Activated T-cell treated with anti-CD3 and anti-CD28 coated beads, Interleukin-2, amount 50 U/mL, for 4 hours (primary cell): ENCODE results near the gene ZDHHC1. TPM values are rescaled to one million over a fixed set of nuclear protein-coding genes. Genes with fewer than 3 reads are reported as not detected.
"Not testable (repeated sequence)": the region's sequence is repeated elsewhere in the genome, so short reads cannot be mapped to it uniquely, and the experiment has no call there.

ENCODE experiments used
- ATAC-seq, 2 donors: fragments of 200-7000 bp; cut with Tn5 transposase; one replicate each; pipeline ENCODE4 v1.10.0; 2021
- DNase-seq: peaks from one replicate; pipeline ENCODE4 v3.0.0-alpha.2; 2020
- H3K27me3 Mint-ChIP-seq: one replicate; pipeline ENCODE4 v1.8.0; 2021; ENCODE audit warnings: low read depth, mixed read lengths
- H3K36me3 Mint-ChIP-seq: one replicate; pipeline ENCODE4 v1.8.0; 2022; ENCODE audit warnings: mixed read lengths; ENCODE audit not compliant: insufficient read depth
- H3K4me1 Mint-ChIP-seq: one replicate; pipeline ENCODE4 v1.8.0; 2021; ENCODE audit warnings: low read depth, mixed read lengths
- H3K4me3 Mint-ChIP-seq: one replicate; pipeline ENCODE4 v1.8.0; 2021; ENCODE audit warnings: mild to moderate bottlenecking, moderate library complexity, mixed read lengths
- H3K9me3 Mint-ChIP-seq: one replicate; pipeline ENCODE4 v1.8.0; 2021; ENCODE audit warnings: mixed read lengths
- total RNA-seq, 3 donors: library from RNA; stranded (reverse); gene quantifications; one replicate each; pipeline ENCODE4 v1.2.1, GENCODE V29; 2021

The ZDHHC1 gene
- total RNA-seq, 3 donors from 2014 or later, result 0.61 to 0.99 (median 0.79) TPM

GRCh38 chr16:67391424-67392300 lies 24.6 kb downstream of the ZDHHC1 start:
- DNase-seq (no peak), ATAC-seq (no peak)
- peaks cover 33% of the 10 kb centered on the region for H3K27me3 Mint-ChIP-seq
- H3K9me3 Mint-ChIP-seq, result no peaks in the 10 kb centered on the region
- H3K4me3 Mint-ChIP-seq, result no peak overlapping the region
- H3K36me3 Mint-ChIP-seq, result no peaks in the 10 kb centered on the region
- H3K4me1 Mint-ChIP-seq, result peaks cover 10% of the 10 kb centered on the region

- DNase-seq (no peak), ATAC-seq (no peak)
- Mint-ChIP-seq H3K9me3 (no peaks in the 10 kb centered on the region), H3K4me3 (no peak overlapping the region), H3K27me3 (peaks cover 31% of the 10 kb centered on the region), H3K4me1 (peaks cover 10% of the 10 kb centered on the region), H3K36me3 (no peaks in the 10 kb centered on the region)
Measured at GRCh38 chr16:67390816-67391423, 25.4 kb downstream of the ZDHHC1 start.

- peaks cover 24% of the 10 kb centered on the region for H3K27me3 Mint-ChIP-seq
- DNase-seq (no peak), ATAC-seq (no peak)
- no peaks in the 10 kb centered on the region for H3K36me3 Mint-ChIP-seq
- H3K4me3 Mint-ChIP-seq, result no peak overlapping the region
- H3K4me1 Mint-ChIP-seq, result peaks cover 13% of the 10 kb centered on the region
- no peaks in the 10 kb centered on the region for H3K9me3 Mint-ChIP-seq
Measured at GRCh38 chr16:67389911-67390815, 26.1 kb downstream of the ZDHHC1 start.

DNA sequence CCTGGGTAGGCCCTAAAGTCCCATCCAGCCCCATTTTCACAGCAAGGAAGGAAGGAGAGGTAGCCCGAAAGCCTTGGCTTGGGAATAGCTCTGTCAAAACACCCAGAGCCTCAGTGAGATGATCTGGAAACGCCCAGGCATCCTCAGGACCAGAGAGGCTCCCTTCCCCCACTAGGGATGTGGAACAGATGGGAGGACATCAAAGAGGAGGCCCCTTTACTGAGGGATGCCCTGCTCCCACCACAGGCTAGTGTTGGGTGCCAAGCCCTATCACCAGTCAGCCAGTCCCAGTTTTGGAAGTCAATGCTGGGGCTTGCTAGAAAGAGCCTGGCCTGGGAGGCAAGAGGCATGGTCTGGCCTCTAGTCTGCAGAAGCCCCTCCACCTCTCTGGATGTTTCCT lies 27.7 kb downstream of the ZDHHC1 start:
- no peak overlapping the region for H3K4me3 Mint-ChIP-seq
- H3K27me3 Mint-ChIP-seq, result peaks cover 15% of the 10 kb centered on the region
- peaks cover 10% of the 10 kb centered on the region for H3K4me1 Mint-ChIP-seq
- H3K36me3 Mint-ChIP-seq, result no peaks in the 10 kb centered on the region
- ATAC-seq, result no peak
- no peak for DNase-seq
- no peaks in the 10 kb centered on the region for H3K9me3 Mint-ChIP-seq

GRCh38 chr16:67388191-67388590 lies 28.1 kb downstream of the ZDHHC1 start:
- ATAC-seq (no peak), DNase-seq (no peak)
- peaks cover 8% of the 10 kb centered on the region for H3K4me1 Mint-ChIP-seq
- H3K27me3 Mint-ChIP-seq, result peaks cover 14% of the 10 kb centered on the region
- no peaks in the 10 kb centered on the region for H3K9me3 Mint-ChIP-seq
- H3K4me3 Mint-ChIP-seq, result no peak overlapping the region
- no peaks in the 10 kb centered on the region for H3K36me3 Mint-ChIP-seq

DNA sequence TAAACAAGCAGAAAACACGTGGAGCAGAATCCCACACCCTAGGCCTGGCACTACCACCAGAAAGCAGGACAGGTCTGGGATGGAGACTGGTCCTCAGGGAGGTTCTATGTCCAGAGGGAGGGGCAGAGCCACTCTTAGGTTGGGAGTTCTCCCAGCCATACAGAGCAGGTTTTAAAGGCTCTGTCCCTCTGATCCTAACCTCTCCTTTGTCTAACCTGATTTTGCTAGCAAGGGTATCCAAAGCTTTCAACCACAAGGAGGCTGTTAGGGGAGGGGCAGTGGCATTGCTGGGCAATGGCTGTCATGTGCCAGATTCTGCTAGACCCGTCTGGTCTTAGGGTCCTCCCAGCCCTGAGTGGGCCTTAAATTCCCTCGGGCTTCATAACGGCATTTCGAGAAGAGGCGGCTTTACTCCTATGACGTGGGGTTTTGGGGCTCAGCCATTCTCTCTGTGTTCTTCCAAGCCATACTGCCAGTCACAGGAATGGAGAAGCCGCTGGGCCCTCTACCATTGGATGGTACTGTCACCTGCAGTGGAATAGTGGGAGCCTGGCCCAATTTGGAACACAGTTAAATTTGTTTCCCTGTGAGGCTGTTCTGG lies 28.7 kb downstream of the ZDHHC1 start:
- no peak for ATAC-seq
- no peaks in the 10 kb centered on the region for H3K36me3 Mint-ChIP-seq
- DNase-seq, result no peak
- H3K4me3 Mint-ChIP-seq, result no peak overlapping the region
- H3K9me3 Mint-ChIP-seq, result no peaks in the 10 kb centered on the region
- peaks cover 8% of the 10 kb centered on the region for H3K4me1 Mint-ChIP-seq
- H3K27me3 Mint-ChIP-seq, result peaks cover 13% of the 10 kb centered on the region

DNA sequence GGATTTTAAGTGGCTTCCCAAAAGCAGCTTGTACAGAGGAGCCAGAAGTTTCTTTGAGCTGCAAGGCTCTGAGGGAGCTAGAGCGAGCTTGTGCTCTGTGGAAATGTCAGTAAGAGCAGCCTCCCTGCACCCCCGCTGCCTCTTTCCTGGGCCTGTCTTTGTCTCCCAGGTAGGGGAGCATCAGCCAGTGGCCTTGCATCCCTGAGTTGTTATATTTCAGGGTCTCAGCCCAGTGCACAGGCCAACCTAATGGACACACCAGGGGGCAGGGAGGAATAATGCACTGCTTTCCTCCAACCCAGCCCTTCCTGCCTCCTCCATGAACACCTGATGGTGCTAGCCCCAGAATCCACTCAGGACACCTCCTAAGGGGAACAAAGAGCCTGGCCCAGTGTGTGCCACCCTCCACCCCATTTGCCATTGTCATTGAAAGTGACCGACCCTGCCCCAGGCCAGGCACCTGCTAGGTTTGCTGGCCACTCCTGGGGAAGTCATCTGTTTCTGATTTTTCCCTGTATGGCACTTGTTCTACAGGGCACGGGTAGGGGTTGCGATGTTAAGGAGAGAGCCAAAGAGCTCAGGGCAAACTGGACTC lies 29.3 kb downstream of the ZDHHC1 start:
- H3K36me3 Mint-ChIP-seq, result no peaks in the 10 kb centered on the region
- no peak for DNase-seq

DNA sequence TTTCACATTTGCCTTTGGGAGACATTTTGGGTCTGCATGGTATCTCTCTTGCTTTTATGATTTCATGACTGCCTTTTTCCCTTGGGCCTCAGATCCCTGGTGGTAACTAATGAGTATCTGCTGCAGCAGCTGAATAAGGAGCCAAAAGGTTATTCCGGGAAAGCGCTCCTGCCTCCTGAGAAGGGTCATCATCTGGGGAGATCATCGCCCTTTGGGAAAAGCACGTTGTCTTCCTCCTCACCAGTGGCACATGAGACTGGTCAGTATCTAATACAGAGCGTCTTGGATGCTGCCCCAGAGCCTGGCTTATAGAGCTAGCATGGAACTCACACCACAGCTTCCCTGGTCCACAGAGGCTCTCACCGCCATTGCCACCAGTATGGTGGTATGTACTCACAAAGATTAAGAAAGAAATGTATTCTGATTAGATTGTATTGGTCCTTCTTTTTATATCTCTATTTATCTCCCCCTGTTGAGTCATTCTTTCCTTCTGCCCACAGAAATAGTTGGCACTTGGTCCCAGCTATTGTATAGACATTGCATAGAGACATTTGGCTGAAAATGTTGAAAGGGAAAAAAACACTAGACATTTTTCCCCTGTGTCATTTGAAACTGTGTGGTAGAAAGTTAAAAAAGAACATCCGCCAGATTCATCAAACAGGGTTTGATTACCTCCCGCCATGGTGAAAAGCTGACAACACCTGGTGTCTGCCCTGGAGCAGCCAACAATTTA lies 31.3 kb downstream of the ZDHHC1 start:
- DNase-seq (no peak), ATAC-seq (peak in 1 of 2 donors; percentile 14)
- peaks cover 8% of the 10 kb centered on the region for H3K4me1 Mint-ChIP-seq
- H3K9me3 Mint-ChIP-seq, result no peaks in the 10 kb centered on the region
- H3K36me3 Mint-ChIP-seq, result no peaks in the 10 kb centered on the region
- H3K27me3 Mint-ChIP-seq, result peaks cover 3% of the 10 kb centered on the region
- H3K4me3 Mint-ChIP-seq, result no peak overlapping the region

More for the DNA sequence above, 29.3 kb downstream of the ZDHHC1 start:
- Mint-ChIP-seq H3K4me3 (no peak overlapping the region), H3K9me3 (no peaks in the 10 kb centered on the region), H3K4me1 (peaks cover 8% of the 10 kb centered on the region), H3K27me3 (peaks cover 7% of the 10 kb centered on the region)
- no peak for ATAC-seq

DNA sequence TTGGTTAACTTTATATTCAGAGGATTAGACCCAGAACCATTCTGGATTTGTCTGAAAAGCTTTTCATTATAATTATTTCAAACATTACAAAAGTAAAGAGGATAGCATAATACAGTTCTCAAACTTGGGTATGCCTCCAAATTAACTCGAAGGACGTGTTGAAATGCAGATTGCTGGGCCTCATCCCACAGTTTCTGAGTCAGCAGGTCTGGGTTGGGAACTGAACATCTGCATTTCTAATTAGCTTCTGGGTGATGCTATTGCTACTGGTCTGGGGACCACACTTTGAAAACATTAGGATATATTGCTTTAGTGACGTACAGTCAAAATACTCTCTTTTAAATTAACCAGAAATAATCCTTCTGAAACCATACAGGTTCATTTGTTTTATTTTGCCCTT lies 33.0 kb downstream of the ZDHHC1 start:
- H3K36me3 Mint-ChIP-seq, result no peaks in the 10 kb centered on the region
- H3K4me3 Mint-ChIP-seq, result no peak overlapping the region
- H3K4me1 Mint-ChIP-seq, result peaks cover 8% of the 10 kb centered on the region
- no peaks in the 10 kb centered on the region for H3K9me3 Mint-ChIP-seq
- peaks cover 3% of the 10 kb centered on the region for H3K27me3 Mint-ChIP-seq
- DNase-seq (no peak), ATAC-seq (no peak)

GRCh38 chr16:67378642-67379041 lies 37.6 kb downstream of the ZDHHC1 start:
- no peaks in the 10 kb centered on the region for H3K36me3 Mint-ChIP-seq
- no peak overlapping the region for H3K4me3 Mint-ChIP-seq
- no peak for DNase-seq
- peaks cover 10% of the 10 kb centered on the region for H3K27me3 Mint-ChIP-seq
- ATAC-seq, result no peak
- H3K4me1 Mint-ChIP-seq, result no peaks in the 10 kb centered on the region
- H3K9me3 Mint-ChIP-seq, result no peaks in the 10 kb centered on the region

DNA sequence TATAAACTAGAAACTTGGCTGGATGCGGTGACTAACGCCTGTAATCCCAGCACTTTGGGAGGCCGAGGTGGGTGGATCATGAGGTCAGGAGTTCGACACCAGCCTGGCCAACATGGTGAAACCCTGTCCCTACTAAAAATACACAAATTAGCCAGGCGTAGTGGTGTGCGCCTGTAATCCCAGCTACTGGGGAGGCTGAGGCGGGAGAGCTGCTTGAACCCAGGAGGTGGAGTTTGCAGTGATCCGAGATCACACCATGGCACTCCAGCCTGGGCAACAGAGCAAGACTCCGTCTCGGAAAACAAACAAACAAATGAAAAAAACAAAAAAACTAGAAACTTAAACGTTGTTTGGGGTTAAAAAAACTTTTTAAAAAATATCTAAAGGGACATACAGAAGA lies 40.3 kb downstream of the ZDHHC1 start:
- peaks cover 15% of the 10 kb centered on the region for H3K27me3 Mint-ChIP-seq
- ATAC-seq, DNase-seq, H3K4me3 Mint-ChIP-seq, H3K4me1 Mint-ChIP-seq, H3K9me3 Mint-ChIP-seq, H3K36me3 Mint-ChIP-seq: not testable (repeated sequence)

DNA sequence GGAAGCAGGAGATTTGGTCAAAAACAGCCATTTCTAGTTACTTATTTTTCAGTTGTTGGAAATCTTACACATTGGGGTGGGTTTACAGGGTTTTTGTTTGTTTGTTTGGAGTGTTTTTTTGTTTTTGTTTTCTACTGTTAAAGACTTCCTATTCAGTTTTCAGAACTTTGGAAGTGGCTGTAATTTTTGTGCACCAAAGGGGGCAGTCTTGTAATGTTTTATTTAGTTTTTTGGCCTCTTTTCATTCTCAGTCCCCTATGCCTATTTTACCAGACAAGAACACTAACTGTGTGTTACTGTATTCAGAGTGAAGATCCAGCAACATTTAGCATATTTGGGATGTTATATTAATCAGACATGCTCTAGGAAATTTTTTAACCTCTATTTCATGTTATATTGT lies 43.6 kb downstream of the ZDHHC1 start:
- Mint-ChIP-seq H3K36me3 (no peaks in the 10 kb centered on the region), H3K27me3 (peaks cover 15% of the 10 kb centered on the region), H3K9me3 (no peaks in the 10 kb centered on the region), H3K4me1 (no peaks in the 10 kb centered on the region), H3K4me3 (no peak overlapping the region)
- DNase-seq (no peak), ATAC-seq (no peak)

DNA sequence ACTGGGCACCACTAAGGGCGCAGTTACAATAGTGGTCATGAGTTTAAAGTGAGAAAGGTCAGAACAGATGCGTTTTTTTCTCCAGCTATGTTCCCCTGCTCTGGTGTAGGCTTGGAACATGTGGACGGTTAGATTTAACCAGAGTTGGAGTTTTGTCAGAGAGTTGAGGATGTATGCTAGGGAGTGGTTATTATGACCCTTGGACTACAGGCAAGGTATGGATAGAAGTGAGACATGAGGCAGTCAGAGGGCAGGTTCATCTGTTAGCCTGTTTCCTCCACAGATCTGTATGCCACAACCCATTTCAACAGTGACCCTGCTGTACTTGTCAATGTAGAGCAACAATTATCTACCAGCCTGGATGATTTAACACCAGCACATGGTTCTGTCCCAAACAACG lies 45.6 kb downstream of the ZDHHC1 start:
- peaks cover 10% of the 10 kb centered on the region for H3K27me3 Mint-ChIP-seq
- no peak for ATAC-seq
- H3K9me3 Mint-ChIP-seq, result no peaks in the 10 kb centered on the region
- peaks cover 1% of the 10 kb centered on the region for H3K4me1 Mint-ChIP-seq
- no peaks in the 10 kb centered on the region for H3K36me3 Mint-ChIP-seq
- no peak for DNase-seq
- H3K4me3 Mint-ChIP-seq, result no peak overlapping the region
